GM12878 (cell line): ENCODE data around the gene CLECL1. TPM values are rescaled to one million over a fixed set of nuclear protein-coding genes. Genes with fewer than 3 reads are reported as not detected.

Experiments used
- ATAC-seq: fragments of 200-7000 bp; cut with Tn5 transposase; 3 replicates; pipeline ENCODE4 v1.9.1; 2020; ENCODE audit warnings: mild to moderate bottlenecking, moderate library complexity
- BruUV-seq: library from RNA; stranded (reverse); fragments of 400-500 nt; replicated peaks from 2 replicates; lab custom pipeline; 2021; lab: Mats Ljungman, UMichigan
- CTCF ChIA-PET: fragments of 300-600 bp; sonication (Branson Sonifier 250); formaldehyde crosslinking; extraction: SDS; loops from one replicate; lab custom pipeline; 2021; ENCODE audit warnings: inconsistent platforms; lab: Yijun Ruan, JAX
- POLR2A ChIA-PET: fragments of 350-600 bp; formaldehyde crosslinking; extraction: SDS; loops from one replicate; lab custom pipeline; 2021; ENCODE audit warnings: inconsistent platforms; lab: Charles Lee
- RAD21 ChIA-PET: fragments of 300-600 bp; sonication (Branson Sonifier 250); formaldehyde crosslinking; loops from one replicate; lab custom pipeline; 2023; ENCODE audit warnings: antibody characterized with exemption; ENCODE audit not compliant: unreplicated experiment; lab: Charles Lee
- SMC1A ChIA-PET: fragments of 300-600 bp; sonication (Branson Sonifier 250); formaldehyde crosslinking; loops from one replicate; lab custom pipeline; 2023; ENCODE audit not compliant: unreplicated experiment, uncharacterized antibody; lab: Charles Lee
- DNase-seq: peaks from one replicate; pipeline ENCODE4 v3.0.0-alpha.2; 2011; ENCODE audit warnings: low read depth, low spot score
- FAIRE-seq: peaks from 3 replicates; lab custom pipeline; 2011; peaks lifted over from hg19 to GRCh38; lab: Jason Lieb, UNC
- H2AFZ ChIP-seq: 2 replicates; pipeline ENCODE4 v1.6.0; 2011; ENCODE audit warnings: low read depth, low read length, control low read depth; ENCODE audit not compliant: control insufficient read depth
- H3K27ac ChIP-seq: 2 replicates; pipeline ENCODE4 v1.5.1; 2011; ENCODE audit warnings: control low read depth; ENCODE audit not compliant: control insufficient read depth, insufficient read depth
- H3K27me3 ChIP-seq, 2 experiments: replicated peaks in 1 of 2; 2 replicates each; pipeline versions ENCODE4 v1.6.0 to v1.6.1; 2011; ENCODE audit warnings: low read length in 1 of 2; ENCODE audit not compliant: control insufficient read depth in 2 of 2, insufficient read depth in 2 of 2
- H3K36me3 ChIP-seq, 2 experiments: 2 replicates each; pipeline ENCODE4 v1.5.1; 2011; ENCODE audit warnings: low read length in 1 of 2; ENCODE audit not compliant: control insufficient read depth in 2 of 2, insufficient read depth in 2 of 2
- H3K4me1 ChIP-seq: 2 replicates; pipeline ENCODE4 v1.6.1; 2011; ENCODE audit warnings: mild to moderate bottlenecking, low read length, moderate library complexity, mixed read lengths; ENCODE audit not compliant: control insufficient read depth, insufficient read depth
- H3K4me2 ChIP-seq: 2 replicates; pipeline ENCODE4 v1.6.0; 2011; ENCODE audit warnings: control low read depth; ENCODE audit not compliant: control insufficient read depth, insufficient read depth
- H3K4me3 ChIP-seq: fragments of 200-600 bp; sonication (generic); 2 replicates; pipeline ENCODE4 v1.5.1; 2016
- H3K79me2 ChIP-seq: 2 replicates; pipeline ENCODE4 v1.6.0; 2011; ENCODE audit warnings: low read length; ENCODE audit not compliant: control insufficient read depth, insufficient read depth
- H3K9ac ChIP-seq: 2 replicates; pipeline ENCODE4 v1.8.0; 2011; ENCODE audit warnings: low read length, control low read depth, mixed read lengths; ENCODE audit not compliant: control insufficient read depth, insufficient read depth
- H3K9me3 ChIP-seq: replicated peaks from 3 replicates; pipeline ENCODE4 v1.5.1; 2011; ENCODE audit warnings: mild to moderate bottlenecking, low read length; ENCODE audit not compliant: control insufficient read depth, insufficient read depth
- H4K20me1 ChIP-seq: 2 replicates; pipeline ENCODE4 v1.6.0; 2011; ENCODE audit not compliant: control insufficient read depth, insufficient read depth
- BACH1 ChIP-seq: fragments of 450-650 bp; IDR thresholded peaks from 2 replicates; pipeline ENCODE4 v1.6.1; 2017; ENCODE audit warnings: mild to moderate bottlenecking, borderline replicate concordance
- CBX3 ChIP-seq: fragments of 200-600 bp; sonication (generic); IDR thresholded peaks from 2 replicates; pipeline ENCODE4 v1.6.1; 2016; ENCODE audit warnings: low read depth, borderline replicate concordance
- CBX5 ChIP-seq: sonication (generic); IDR thresholded peaks from 2 replicates; pipeline ENCODE4 v1.6.1; 2016; ENCODE audit warnings: low read depth, moderate library complexity, mild to moderate bottlenecking, inconsistent platforms
- CHD4 ChIP-seq: fragments of 200-600 bp; sonication (generic); IDR thresholded peaks from 2 replicates; pipeline ENCODE4 v1.6.1; 2016; ENCODE audit warnings: mild to moderate bottlenecking
- E4F1 ChIP-seq: fragments of 450-650 bp; IDR thresholded peaks from 2 replicates; pipeline ENCODE4 v1.6.1; 2018; ENCODE audit warnings: borderline replicate concordance, mild to moderate bottlenecking; ENCODE audit not compliant: partially characterized antibody
- MEF2A ChIP-seq: IDR thresholded peaks from 2 replicates; pipeline ENCODE4 v1.6.1; 2011; ENCODE audit warnings: low read depth, mild to moderate bottlenecking, low read length, moderate library complexity; ENCODE audit not compliant: insufficient read depth
- NFIC ChIP-seq: IDR thresholded peaks from 2 replicates; pipeline ENCODE4 v1.6.1; 2012; ENCODE audit warnings: low read depth, mild to moderate bottlenecking, inconsistent platforms, low read length, moderate library complexity
- RAD21 ChIP-seq: IDR thresholded peaks from 2 replicates; pipeline ENCODE4 v1.6.1; 2011; ENCODE audit warnings: mild to moderate bottlenecking, low read depth, low read length, moderate library complexity; ENCODE audit not compliant: insufficient read depth
- SMAD1 ChIP-seq: fragments of 450-650 bp; IDR thresholded peaks from 2 replicates; pipeline ENCODE4 v1.6.1; 2018; ENCODE audit warnings: mild to moderate bottlenecking, low read depth; ENCODE audit not compliant: partially characterized antibody
- ZNF207 ChIP-seq: fragments of 450-650 bp; IDR thresholded peaks from 2 replicates; pipeline ENCODE4 v1.6.1; 2014; ENCODE audit warnings: antibody characterized with exemption, mild to moderate bottlenecking, borderline replicate concordance
- ZZZ3 ChIP-seq: IDR thresholded peaks from 2 replicates; pipeline ENCODE4 v1.6.1; 2011; ENCODE audit warnings: low read depth; ENCODE audit not compliant: control insufficient read depth, insufficient read length
- WGBS: methylation state at CpG from one replicate; pipeline ENCODE4 v1.1.6; 2016; ENCODE audit warnings: low lambda C conversion rate; ENCODE audit not compliant: insufficient replicate concordance, insufficient coverage; ENCODE audit errors: missing lambda C conversion rate; 5-methylcytosine and 5-hydroxymethylcytosine counted together
- in situ Hi-C: fragments of 300-500 bp; cut with MboI; formaldehyde crosslinking; loops from 9 replicates; pipeline ENCODE4 v1.14.3; 2018; ENCODE audit warnings: mixed read lengths
- intact Hi-C: fragments of 100-400 bp; cut with micrococcal nuclease; formaldehyde crosslinking; loops from one replicate; pipeline ENCODE4 v1.14.2; 2022; ENCODE audit not compliant: unreplicated experiment
- polyA plus RNA-seq, 11 experiments: library from polyadenylated mRNA; depleted of rRNA in 4 of 11; unstranded in 6 of 11; stranded (reverse) in 5 of 11; fragments of >200 nt; fragmentation: Nextera tagmentation in 4 of 11; fragmentation: Illumina TruSeq in 1 of 11; extraction: Ambion mirVana in 4 of 11; extraction: Trizol in 1 of 11; gene quantifications; 1 replicate in 1 of 11; 2 replicates in 10 of 11; pipeline versions ENCODE4 v1.2.1 to v1.2.3, GENCODE V29; 2011 to 2016; ENCODE audit warnings: inconsistent platforms in 2 of 11, missing spikeins in 2 of 11, low read depth in 1 of 11
- total RNA-seq, 4 experiments: library from RNA; depleted of rRNA in 3 of 4; stranded (reverse); fragments of >200 nt in 3 of 4; fragmentation: Illumina TruSeq in 1 of 4; extraction: Trizol in 1 of 4; gene quantifications; 2 replicates each; pipeline versions ENCODE4 v1.2.1 to v1.2.3, GENCODE V29; 2013 to 2021
- TF ChIP-seq, protein P1 (sequence below): fragments of 450-650 bp; IDR thresholded peaks from 2 replicates; pipeline ENCODE4 v1.6.1; 2018; ENCODE audit warnings: mild to moderate bottlenecking, low read depth, moderate library complexity; ENCODE audit not compliant: partially characterized antibody
- TF ChIP-seq, protein P2 (sequence below), 3 experiments: IDR thresholded peaks in 2 of 3; conservative IDR thresholded peaks in 1 of 3; 2 replicates each; pipeline ENCODE4 v1.5.1; 2011; ENCODE audit warnings: low read depth in 3 of 3, low read length in 3 of 3, mild to moderate bottlenecking in 3 of 3, control low read depth in 2 of 3, moderate library complexity in 2 of 3, inconsistent platforms in 1 of 3, mixed read lengths in 1 of 3; ENCODE audit not compliant: control insufficient read depth in 2 of 3, insufficient read depth in 1 of 3; ENCODE audit errors: extremely low read depth in 1 of 3

The CLECL1 gene
- total and polyA plus RNA-seq, 10 of the 15 experiments (the other 5 are each of a cell fraction or from before 2014, with no cell fraction given), result 4.6 to 56.5 (median 46.4) TPM

DNA sequence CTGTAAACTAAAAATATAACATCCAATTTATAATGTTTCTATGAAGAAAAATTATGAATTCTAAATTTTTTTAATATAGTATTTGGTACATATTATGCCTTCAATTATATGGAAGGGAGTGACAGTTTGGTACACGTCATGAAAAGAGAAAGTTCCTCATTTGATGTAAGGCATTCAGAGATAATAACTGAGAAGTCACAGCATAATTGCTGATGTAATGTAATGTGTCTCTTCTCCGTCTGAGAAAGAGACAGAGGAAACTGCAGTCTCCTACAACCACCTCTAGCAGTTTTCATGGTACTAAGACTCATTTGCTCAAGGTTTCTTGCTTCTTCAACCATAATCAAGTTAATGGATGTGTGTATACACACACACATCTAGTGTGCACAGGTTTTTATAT is 30.1 kb upstream of the CLECL1 start (continued):
- TF ChIP-seq, protein P1, sequence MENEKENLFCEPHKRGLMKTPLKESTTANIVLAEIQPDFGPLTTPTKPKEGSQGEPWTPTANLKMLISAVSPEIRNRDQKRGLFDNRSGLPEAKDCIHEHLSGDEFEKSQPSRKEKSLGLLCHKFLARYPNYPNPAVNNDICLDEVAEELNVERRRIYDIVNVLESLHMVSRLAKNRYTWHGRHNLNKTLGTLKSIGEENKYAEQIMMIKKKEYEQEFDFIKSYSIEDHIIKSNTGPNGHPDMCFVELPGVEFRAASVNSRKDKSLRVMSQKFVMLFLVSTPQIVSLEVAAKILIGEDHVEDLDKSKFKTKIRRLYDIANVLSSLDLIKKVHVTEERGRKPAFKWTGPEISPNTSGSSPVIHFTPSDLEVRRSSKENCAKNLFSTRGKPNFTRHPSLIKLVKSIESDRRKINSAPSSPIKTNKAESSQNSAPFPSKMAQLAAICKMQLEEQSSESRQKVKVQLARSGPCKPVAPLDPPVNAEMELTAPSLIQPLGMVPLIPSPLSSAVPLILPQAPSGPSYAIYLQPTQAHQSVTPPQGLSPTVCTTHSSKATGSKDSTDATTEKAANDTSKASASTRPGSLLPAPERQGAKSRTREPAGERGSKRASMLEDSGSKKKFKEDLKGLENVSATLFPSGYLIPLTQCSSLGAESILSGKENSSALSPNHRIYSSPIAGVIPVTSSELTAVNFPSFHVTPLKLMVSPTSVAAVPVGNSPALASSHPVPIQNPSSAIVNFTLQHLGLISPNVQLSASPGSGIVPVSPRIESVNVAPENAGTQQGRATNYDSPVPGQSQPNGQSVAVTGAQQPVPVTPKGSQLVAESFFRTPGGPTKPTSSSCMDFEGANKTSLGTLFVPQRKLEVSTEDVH, result no peak
- TF ChIP-seq E4F1, result no peak

DNA sequence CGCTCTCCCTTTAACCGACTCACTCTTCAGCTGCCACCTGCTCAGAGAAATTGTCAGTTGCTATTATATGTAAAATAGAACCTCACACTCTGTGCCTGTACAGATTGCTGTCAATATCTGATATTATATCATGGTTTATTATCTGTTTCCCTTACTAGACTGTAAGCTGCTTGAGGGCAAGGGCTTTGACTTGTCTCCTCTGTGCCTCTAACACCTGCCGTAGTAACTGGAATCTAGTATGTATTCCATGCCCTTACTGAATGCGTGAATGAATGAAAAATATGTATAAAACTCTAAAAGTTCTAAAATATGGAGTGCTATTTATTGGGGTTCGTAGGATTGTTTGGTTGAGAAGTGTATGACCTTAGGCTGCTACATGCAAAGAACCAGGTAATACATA is 29.5 kb upstream of the CLECL1 start:
- H3K4me1 ChIP-seq, result peaks cover 18% of the 10 kb centered on the region
- TF ChIP-seq NFIC (no peak), ZNF207 (no peak), MEF2A (no peak), CHD4 (no peak), RAD21 (no peak), SMAD1 (no peak), CBX5 (no peak), CBX3 (no peak), BACH1 (no peak), ZZZ3 (no peak)
- TF ChIP-seq, protein P2, sequence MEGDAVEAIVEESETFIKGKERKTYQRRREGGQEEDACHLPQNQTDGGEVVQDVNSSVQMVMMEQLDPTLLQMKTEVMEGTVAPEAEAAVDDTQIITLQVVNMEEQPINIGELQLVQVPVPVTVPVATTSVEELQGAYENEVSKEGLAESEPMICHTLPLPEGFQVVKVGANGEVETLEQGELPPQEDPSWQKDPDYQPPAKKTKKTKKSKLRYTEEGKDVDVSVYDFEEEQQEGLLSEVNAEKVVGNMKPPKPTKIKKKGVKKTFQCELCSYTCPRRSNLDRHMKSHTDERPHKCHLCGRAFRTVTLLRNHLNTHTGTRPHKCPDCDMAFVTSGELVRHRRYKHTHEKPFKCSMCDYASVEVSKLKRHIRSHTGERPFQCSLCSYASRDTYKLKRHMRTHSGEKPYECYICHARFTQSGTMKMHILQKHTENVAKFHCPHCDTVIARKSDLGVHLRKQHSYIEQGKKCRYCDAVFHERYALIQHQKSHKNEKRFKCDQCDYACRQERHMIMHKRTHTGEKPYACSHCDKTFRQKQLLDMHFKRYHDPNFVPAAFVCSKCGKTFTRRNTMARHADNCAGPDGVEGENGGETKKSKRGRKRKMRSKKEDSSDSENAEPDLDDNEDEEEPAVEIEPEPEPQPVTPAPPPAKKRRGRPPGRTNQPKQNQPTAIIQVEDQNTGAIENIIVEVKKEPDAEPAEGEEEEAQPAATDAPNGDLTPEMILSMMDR (IDR thresholded peaks at IDR 0.05 in 2 of 3, conservative IDR thresholded peaks at IDR 0.05 in 1 of 3; ENCODE audit: control insufficient read depth in 2 of 3, extremely low read depth in 1 of 3, insufficient read depth in 1 of 3, low read depth in 3 of 3, low read length in 3 of 3), result no peak

More for the DNA sequence above, 29.5 kb upstream of the CLECL1 start:
- H3K4me3 ChIP-seq, result no peak overlapping the region
- in situ Hi-C loops (no loop called here), intact Hi-C loops (no loop called here)
- no peak for FAIRE-seq
- no peak overlapping the region for H2AFZ ChIP-seq
- no peak overlapping the region for H3K4me2 ChIP-seq
- no peak for ATAC-seq
- ChIA-PET POLR2A (interaction anchor here (0.7 to 0.8 kb wide), 2 partner anchors 9 to 11 kb away, joined by 3 read pairs; no protein-coding TSS in a partner anchor), SMC1A (interaction anchor here (1.7 to 22.8 kb wide), 4 partner anchors 8 to 36 kb away, joined by 5 to 814 read pairs (median 48); no protein-coding TSS in a partner anchor), CTCF (interaction anchor here (0.8 to 19.3 kb wide), 3 partner anchors 9 to 37 kb away, joined by 3 to 835 read pairs (median 102); no protein-coding TSS in a partner anchor), RAD21 (interaction anchor here (4.6 to 17.5 kb wide), 2 partner anchors 12 to 35 kb away, joined by 58 to 577 read pairs; no protein-coding TSS in a partner anchor)
- H3K36me3 ChIP-seq, result no peaks in the 10 kb centered on the region
- H3K9ac ChIP-seq, result no peak overlapping the region
- H3K9me3 ChIP-seq, result no peaks in the 10 kb centered on the region; the same call in 1 of the 3 replicates
- no TSS peak for BruUV-seq
- H3K79me2 ChIP-seq, result peaks cover 31% of the 10 kb centered on the region
- WGBS, result 98% methylated on average over 5 of the region's 5 CpGs
- H3K27ac ChIP-seq, result no peak overlapping the region
- H3K27me3 ChIP-seq, result no peaks in the 10 kb centered on the region
- no peaks in the 10 kb centered on the region for H4K20me1 ChIP-seq
- no peak for DNase-seq
